NCI-H526 treated with DMSO at 0.1 percent for 48 hours (cell line): ENCODE data around the gene AFF3.
"Not testable (repeated sequence)": the region's sequence is repeated elsewhere in the genome, so short reads cannot be mapped to it uniquely, and the experiment has no call there.

Source experiments
- DNase-seq: peaks from one replicate; lab custom pipeline; 2025; lab: John Stamatoyannopoulos, UW

Gene AFF3

DNA sequence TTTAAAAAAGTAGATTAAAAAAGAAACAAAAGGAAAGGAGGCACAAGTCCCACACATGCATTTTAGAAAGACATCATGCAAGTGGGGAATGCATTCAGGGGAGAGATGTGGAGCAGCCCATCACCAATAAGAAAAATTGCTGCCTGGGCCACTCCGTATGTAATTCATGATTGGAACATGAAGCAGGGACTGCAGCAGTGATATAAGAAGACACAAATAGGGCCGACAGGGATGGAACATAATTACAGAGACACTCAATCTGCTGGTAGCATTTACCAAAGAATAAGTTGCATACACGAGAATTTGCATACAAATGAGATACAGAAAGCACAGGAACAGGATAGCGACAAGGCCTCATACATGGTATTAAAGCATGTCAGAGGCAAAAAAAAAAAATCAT, 6.5 kb upstream of the AFF3 start:
- peak; percentile 71 for DNase-seq

DNA sequence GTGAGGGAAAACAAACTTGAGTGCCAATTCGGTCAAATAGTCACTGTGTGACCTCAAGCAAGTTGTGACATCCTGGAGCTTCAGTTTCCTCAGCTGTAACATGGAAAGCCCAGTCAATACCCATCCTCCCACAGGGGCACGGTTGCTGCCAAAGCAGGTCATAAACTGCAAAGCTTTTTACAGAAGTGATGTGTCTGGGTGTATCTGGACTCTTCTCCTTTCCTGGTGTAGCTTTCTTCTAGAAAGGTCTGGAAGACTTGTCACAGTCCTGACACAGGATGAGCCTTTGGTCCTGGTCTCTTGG, 4.2 kb upstream of the AFF3 start:
- DNase-seq, result no peak

DNA sequence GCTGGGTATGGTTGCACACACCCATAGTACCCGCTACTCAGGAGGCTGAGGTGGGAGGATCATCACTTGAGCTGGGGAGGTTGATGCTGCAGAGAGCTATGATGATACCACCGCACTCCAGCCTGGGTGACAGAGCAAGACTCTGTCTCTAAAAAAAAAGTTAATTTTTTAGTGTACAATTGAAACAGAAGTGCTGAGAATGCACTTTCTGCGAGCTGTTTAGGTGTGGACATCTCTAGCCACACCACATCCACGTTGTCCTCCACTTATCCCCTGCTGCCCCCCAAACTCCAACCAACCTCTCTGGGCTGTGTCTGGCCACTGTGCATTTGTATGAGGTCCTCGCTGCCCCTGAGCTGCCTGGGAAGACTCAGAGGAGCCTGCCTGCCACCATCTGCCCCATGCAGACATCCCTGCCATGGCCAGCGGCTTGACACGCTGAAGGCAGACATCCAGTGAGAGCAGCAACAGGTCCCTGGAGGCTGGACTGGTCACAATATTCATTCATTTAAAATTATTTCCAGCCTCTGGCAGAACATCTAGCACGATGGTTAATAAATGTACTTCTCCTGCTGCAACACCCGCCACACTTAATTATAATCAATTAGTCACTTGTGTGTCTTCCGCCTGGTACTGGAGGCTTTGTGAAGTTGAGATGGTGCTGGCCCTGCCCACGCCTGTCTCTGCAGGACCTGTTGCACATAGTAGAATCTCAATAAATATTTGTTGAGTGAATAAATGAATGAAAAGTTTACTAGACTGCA, 3.7 kb upstream of the AFF3 start:
- no peak for DNase-seq

DNA sequence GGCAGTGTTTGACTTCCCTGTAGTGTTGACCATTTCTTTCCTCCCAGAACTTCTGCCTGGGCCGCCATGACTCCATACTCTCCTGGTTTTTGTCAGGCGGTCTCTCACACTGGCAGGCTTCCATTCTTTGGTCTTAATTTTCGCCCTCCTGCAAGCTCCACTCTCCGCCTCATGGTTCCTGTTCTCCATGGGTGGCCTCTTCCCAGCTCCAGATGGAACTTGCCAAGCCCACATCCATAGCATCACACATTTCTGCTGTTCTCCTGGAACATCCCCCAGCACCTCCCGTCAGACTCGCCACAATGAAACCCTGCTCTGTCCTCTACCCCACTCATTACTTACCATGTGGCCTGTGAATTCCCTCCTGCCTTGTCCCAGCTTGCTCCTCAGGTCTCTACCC, 896 bp upstream of the AFF3 start:
- no peak for DNase-seq

DNA sequence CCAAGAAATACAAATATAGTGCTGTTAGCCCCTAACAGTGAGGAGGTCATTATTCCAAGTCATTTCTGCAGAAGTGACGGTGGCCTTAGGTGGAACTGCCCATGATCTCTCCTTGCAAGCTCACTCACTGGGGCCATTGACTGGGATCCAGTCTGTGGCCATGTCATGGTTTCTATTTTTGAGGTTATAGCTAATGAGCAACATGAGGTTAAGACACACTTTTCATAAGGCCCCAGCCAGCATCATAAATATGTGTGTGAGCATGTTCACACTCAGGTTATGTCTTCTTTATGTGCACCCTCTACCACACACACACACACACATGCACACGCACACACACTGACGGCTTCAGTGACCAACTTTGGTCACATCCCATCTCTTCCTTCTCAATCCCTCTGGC, 484 bp downstream of the AFF3 start:
- DNase-seq, result no peak

DNA sequence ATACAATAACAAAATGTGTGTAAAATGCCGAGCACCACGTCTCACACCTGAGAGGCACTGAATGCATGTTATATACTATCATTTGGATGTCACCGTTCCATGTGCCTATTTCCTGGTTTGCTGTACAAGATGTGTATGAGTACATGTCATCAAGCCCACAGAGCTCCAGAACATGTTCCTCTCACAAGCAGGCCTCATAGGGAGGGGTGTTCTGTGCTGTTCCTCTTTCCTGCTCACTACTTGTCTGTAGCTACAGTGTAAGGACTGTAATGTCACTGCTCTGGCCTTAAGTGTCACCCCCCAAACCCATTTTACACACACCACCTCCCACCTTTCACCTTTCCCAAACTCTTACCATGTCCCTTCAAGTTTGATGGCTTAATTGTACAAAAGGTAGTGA, 1.8 kb downstream of the AFF3 start:
- no peak for DNase-seq

DNA sequence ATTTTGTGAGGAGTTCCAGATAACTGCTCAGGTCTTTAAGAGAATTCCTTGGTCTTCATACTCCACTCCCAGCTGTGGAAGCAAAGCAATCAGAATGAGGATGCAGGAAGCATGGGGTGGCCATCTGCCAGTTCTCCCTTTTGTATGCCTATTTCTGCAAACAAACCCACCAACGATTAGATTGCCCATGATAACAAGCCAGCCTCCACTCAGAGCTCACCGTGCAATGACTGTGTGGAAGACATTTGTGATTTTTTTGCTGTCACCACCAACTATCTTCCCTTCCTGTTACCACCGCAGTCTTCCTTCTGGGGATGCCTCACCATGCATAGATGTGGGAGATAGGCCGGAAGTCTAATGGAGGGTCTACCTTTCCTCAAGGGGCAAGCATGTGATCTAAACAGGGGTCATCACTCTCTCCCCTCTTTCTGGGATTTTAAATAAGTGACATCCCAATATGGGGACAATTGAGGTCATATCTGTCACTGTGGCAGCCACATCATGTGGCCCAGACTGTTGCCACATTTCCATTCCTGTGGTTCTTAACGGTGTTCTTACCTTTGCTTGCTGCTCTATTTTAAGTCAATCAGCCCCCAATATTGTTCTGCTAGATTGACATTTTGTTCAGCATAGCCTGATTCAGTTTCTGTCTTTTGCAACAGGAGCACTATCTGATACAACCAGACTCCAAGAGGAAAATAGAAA, 4.4 kb downstream of the AFF3 start:
- no peak for DNase-seq

DNA sequence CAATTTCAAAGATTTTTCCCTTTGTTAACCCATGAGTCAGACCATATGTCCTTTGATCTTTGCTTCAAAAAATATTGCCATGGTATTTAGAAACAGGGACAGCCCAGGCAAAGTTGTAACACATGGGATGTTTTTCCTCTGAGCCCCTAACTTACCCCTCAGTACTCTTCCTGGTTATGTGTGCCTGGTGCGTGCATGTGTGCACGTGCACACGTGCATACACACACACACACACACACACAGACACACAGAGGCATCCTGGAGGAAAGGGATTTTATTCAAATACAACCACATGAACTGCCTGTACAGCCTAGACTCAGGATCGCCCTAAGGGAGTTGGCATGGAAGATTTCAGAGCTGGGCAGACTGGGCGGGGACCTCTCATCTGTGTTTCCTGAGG, 5.1 kb downstream of the AFF3 start:
- DNase-seq, result no peak

DNA sequence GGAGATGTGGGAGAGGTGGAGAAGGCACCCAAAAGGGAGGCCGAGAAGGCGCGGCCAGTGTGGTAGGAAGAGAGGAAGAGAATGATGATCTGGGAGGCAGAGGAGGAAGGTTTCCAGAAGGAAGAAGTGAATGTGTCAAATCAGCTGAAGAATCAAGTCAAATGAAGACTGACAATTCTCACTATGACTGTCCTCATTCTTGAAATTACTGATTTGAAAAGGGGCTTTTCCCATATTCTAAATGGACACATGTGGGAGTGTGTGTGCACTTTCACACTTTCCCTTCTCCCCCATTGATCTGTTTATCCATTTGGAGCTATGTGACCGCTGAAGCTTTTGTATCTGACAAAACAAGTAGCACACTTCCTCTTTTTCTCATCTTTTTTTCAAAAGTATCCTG, 6.1 kb downstream of the AFF3 start:
- DNase-seq, result no peak

DNA sequence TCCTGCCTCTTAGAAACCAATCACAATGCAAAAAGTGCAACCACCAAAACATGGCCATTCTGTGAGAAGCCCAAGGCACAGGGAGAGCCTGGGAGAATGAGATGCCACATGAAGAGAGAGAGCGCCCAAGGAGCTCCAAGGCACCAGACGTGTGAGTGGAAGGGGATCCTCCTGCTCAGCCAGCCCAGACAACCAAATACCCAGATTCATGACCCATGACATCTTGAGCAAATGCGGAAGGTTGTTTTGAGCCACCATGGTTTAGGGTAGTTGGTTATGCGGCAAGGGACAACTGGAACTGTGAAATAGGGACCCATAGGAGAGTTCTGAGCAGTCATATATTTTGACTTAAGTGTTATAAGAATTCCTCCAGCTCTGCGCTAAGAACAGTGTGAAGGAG, 7.0 kb downstream of the AFF3 start:
- DNase-seq, result no peak

DNA sequence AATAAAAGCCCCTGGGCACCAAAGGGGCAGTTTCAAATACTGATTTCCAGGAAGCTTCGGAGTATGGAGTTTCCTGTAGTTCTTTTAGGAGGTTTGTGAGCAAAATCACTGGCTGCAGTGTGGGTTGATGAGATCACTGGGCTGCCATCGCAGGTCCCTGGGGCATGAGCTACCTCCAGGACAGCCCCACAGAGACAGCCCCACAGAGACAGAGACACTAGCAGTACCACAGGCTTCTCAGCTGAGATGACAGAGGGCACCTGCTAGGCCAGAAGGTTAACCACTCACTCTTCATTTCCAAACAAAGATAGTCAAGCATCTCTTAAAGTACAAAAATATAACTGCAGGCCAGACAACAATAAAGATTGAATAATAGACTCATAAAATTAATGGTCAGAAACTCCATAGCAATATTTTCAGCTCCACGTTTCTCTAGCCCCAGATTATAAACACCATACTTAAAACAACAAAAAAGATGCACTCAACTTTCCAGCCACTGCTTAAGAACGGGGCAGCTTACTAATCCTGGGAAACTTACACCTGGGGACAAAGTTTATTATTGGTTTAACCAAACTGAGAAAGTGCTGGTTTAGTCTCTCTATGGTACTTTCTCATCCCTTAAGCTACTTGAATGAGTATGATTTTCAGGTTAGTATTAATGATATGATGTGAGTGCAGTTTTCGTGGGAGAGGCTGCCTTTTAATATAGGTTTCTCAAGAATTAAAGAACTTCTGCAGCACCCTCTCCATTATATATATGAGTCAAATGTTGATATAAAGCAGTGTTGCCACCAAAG, 11.6 kb downstream of the AFF3 start:
- no peak for DNase-seq

DNA sequence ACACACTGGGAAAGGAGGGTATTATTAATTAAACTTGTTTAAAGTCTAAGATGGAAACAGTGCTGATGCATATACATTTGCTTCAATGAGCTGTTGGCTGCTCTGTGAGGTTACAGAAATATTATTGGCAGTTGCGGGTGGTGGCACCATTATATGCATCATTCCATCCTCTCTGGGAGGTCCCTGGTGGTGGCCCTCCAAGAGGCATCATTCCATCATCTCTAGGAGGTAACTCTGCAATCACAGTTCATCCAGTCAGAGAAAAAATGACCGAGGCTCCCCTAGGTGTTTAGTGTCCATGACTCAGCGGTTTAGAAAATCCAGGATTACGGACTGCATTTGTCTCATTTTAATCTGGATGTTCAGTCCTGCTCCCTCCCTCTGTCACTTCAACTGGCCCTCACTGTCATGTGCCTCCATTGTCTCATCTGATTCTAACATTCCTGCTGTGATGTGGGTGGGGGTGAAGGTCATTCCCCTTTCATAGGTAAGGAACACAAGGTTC, 15.4 kb downstream of the AFF3 start:
- no peak for DNase-seq

DNA sequence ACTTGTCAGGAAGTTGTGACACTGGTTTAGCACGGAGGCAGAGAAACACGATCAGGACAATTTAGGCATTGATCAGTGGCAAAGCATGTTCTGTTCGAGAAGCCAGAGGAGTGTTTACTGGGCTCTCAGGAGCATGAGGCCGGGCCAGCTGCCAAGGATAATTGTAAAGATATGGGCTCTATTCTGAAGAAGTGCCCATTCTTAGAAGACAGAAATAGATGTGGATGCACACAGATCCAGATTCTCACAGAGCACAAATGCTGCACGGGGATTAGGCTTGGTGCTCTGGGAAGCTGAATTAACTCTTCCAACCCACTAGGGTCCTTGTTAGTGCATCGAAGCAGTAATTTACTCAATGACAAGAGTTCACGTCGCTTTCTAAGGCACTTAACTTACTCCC, 16.2 kb downstream of the AFF3 start:
- no peak for DNase-seq

DNA sequence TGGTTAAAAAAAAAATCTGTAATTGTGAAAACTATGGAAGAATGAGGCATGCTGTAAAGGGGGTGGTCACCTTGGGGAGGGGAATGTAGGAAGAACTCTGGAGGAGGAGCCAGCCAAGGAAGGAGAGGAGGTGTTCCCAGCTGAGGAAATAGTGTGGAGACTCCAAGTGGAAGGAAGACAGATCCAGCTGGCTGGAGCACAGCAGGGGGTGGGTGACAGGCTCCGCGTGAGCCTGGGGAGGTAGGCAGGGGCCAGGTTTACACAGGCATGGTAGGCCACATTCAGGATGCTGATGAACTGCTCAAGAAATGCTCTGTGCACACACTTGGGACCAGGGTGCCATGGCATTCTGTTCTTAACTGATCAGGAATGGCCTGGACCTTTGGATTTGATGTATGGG, 16.8 kb downstream of the AFF3 start:
- no peak for DNase-seq

DNA sequence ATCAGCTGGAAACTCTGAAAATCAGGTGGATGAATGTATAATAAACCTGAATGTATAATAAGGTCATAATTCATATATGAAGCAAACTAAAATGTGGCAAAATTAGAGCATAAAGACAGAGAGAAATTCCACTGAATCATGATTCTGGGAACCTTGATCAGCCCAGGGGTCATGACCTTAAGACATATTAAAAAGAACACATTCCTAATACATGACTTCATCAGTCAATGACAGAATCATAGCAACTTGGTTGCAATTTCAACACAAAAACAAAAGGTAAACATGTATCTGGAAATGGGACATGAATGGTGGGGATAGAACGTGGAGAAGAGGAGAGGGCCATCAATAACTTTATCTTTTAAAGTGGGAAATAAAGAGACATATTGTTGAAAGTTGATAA, 17.6 kb downstream of the AFF3 start:
- no peak for DNase-seq

DNA sequence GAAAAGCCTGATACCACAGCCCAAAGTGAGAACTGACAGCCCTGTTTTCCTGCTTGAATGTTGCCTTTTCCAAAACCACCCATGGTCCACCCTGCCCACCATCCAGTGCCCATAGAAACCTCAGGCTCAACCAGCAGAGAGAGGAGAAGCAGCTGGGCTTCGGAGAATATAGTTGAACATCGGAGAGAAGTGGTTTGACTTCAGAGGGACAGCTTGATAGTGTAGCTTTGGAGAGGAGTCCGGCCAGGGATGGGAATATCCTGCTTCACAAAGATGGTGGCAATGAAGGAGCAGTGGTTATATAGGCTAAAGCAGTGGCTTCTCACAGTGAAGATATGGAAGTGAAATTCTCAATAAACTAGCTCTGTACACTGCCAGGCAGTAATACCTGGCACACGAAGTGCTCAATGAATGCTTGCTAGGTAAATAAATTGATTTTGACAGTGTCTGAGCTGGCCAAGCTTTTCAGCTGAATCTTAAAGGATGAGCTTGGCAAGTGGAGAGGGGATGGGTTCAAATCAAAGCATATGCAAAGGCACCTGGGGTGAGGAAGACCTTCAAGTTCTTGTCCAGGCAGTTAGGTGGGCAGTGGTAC, 21.2 kb downstream of the AFF3 start:
- DNase-seq, result no peak

DNA sequence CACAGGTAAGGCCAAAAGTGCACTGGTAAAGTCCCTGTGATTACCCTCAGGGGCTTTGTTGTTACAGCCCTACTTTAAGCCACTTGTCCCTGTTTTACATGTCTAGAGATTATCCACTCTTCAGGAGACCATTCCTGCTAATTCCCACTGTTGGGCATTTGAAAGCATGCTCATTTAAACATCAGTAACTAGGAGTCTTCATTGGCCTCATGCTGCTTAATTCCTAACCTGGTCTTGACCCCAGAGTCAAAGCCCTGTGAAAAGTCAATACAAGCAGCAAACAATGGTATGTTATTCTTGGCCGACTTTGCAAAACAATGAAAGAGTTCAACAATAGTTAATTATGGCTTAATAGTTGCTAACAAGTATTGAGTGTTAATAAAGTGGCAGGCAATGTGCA, 23.2 kb downstream of the AFF3 start:
- no peak for DNase-seq

DNA sequence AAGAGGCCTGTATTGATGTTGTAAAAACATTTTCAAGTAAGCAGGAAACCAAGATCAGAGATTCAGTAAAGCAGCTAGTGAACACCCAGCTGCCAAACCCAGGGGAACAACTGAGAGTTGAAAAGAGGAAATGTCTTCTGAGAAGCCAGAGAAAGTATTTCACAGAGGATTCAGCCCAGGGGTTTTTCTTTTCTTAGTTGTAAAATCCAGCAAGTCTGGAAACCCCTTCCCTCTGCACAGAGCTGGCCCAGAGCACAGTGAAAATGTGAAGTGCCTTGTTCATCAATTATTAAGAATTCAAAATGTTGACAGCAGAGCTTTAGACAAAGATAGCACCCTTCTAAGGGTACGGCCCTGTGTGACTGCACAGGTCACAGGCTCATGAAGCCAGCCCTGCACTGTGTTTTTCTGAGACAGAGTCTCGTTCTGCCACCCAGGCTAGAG, 28.4 kb downstream of the AFF3 start:
- no peak for DNase-seq

DNA sequence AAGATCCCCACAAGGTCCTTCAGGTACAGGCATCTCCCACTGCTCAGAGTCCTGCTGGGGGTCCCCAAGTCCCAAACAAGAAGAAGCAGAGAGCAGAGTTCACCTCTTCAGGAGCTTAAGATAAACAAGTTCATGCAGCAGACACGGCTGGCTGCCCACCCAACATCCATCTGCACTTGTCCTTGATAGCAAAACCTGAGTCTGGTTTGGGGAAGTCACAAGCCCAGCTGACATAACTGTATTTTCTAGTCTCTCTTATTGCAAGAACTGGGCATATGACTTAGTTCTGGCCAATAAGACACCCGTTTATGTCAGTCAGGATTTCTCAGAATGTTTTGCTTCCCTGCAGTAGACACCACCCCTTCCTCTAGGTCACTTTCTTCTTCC, 31.8 kb downstream of the AFF3 start:
- no peak for DNase-seq

DNA sequence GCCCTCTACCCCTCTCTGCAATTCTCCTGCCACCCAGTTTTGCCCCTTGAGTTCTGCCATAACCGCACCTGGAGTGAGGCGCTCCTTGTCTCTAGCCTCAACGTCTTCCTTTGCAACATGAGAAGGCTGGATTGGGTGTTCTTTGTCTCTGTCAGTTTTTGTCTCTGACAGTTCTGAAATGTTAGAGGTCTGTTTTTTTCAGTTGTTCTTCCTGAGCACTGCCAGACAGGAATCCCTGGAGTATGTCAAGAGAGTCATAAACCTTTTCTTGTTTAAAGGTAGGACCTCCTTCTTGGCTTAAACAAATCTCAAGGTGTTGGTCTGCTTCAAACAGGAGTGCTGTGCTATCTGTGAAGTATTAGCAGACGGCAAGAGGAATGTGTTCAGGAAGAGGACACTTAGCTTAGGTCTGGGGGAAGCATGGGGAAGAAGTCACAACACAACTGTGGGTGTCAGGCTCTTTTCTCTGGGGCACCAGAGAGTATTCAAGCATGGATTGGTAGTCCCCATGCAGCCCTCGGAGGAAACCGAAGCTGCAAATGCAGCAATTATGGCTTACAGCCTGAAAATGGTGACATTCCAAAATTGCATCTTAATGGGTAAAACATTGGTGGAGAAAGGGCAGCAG, 32.3 kb downstream of the AFF3 start:
- DNase-seq, result no peak

DNA sequence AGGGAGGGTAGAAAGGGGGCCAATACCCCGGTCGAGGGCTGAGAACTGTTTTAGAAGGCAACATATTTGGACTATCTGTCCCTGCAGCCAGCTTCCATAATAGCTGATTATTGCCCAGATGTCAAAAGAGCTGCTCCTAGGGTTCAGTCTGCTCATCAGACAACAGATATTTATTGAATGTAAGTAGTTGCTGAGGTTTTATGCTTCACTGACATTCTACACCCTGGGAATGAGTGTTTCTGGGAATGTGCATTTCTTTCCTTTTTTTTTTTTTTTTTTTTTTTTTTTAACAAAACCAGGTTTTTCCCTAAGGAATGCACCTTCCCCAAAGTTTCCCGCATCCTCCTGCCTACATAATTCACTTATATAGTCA, 33.8 kb downstream of the AFF3 start:
- not testable (repeated sequence) for DNase-seq
